Spleen (tissue), 7 donors: ENCODE results near the gene TBCE.

Experiments
- POLR2A ChIP-seq, 3 donors: fragments of 450-650 bp; IDR thresholded peaks; one replicate each; pipeline ENCODE4 v1.5.1; 2017; ENCODE audit warnings: antibody characterized with exemption in 3 of 3, mild to moderate bottlenecking in 1 of 3
- TF ChIP-seq, protein P1 (sequence below), 11 experiments: fragments of 200-600 bp in 7 of 11; fragments of 450-650 bp in 4 of 11; sonication (generic) in 4 of 11; IDR thresholded peaks in 8 of 11; conservative IDR thresholded peaks in 3 of 11; 1 replicate in 7 of 11; 2 replicates in 4 of 11; pipeline versions ENCODE4 v1.4.0 to v1.8.0; 2016 to 2021; ENCODE audit warnings: antibody characterized with exemption in 11 of 11, inconsistent platforms in 4 of 11, mild to moderate bottlenecking in 1 of 11
- donor health status: DM: no; HTN: no; CAD: no; lungs with moderate emphysema.
- donor health status: DM: no; HTN: no; CAD: no.
- donor health status: DM: no; HTN: no; CAD: no.

DNA sequence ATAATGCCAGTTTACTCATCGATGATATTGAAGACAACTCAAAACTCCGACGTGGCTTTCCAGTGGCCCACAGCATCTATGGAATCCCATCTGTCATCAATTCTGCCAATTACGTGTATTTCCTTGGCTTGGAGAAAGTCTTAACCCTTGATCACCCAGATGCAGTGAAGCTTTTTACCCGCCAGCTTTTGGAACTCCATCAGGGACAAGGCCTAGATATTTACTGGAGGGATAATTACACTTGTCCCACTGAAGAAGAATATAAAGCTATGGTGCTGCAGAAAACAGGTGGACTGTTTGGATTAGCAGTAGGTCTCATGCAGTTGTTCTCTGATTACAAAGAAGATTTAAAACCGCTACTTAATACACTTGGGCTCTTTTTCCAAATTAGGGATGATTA, 25.2 kb upstream of the TBCE start:
- TF ChIP-seq, protein P1, sequence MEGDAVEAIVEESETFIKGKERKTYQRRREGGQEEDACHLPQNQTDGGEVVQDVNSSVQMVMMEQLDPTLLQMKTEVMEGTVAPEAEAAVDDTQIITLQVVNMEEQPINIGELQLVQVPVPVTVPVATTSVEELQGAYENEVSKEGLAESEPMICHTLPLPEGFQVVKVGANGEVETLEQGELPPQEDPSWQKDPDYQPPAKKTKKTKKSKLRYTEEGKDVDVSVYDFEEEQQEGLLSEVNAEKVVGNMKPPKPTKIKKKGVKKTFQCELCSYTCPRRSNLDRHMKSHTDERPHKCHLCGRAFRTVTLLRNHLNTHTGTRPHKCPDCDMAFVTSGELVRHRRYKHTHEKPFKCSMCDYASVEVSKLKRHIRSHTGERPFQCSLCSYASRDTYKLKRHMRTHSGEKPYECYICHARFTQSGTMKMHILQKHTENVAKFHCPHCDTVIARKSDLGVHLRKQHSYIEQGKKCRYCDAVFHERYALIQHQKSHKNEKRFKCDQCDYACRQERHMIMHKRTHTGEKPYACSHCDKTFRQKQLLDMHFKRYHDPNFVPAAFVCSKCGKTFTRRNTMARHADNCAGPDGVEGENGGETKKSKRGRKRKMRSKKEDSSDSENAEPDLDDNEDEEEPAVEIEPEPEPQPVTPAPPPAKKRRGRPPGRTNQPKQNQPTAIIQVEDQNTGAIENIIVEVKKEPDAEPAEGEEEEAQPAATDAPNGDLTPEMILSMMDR (IDR thresholded peaks at IDR 0.05 in 8 of 11, conservative IDR thresholded peaks at IDR 0.05 in 3 of 11): no peak
- TF ChIP-seq POLR2A (IDR thresholded peaks at IDR 0.05): no peak
